ENCODE measurements around the gene NPIPA1.
A peak's percentile ranks its signal among the peaks of the same experiment; 100 is the strongest.
"Not testable (repeated sequence)": the region's sequence is repeated elsewhere in the genome, so short reads cannot be mapped to it uniquely, and the experiment has no call there.

Gene NPIPA1

DNA sequence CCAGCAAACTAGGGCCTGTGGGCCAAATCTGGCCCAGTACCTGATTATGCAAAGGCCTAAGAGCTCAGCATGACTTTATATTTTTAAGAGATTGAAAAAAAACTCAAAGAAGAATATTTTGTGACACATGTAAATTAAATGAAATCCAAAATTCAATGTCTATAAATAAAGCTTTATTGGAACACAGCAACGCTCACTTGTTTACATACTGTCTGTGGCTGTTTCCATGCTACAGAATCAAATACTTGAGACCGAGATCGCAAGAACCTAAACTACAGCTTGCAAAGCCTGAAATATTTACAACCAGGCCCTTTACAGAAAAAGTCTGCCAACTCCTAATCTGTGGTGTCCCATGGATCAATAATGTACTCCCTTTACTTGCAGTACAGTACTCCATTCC, 32.6 kb downstream of the NPIPA1 start:
- DNase-seq (ENCODE audit: low spot score); H3K36me3 ChIP-seq (replicated peaks in 1 of 2; ENCODE audit: control insufficient read depth in 2 of 2, insufficient read depth in 2 of 2, low read length in 2 of 2); H2BK12ac ChIP-seq (ENCODE audit: low read length); H3K4me1 ChIP-seq (ENCODE audit: control insufficient read depth in 2 of 2, insufficient read depth in 1 of 2, low read depth in 1 of 2, low read length in 2 of 2); H3K4me2 ChIP-seq (ENCODE audit: insufficient read depth, low read length, poor library complexity, severe bottlenecking); H3K18ac ChIP-seq (ENCODE audit: low read length); H2AK5ac ChIP-seq (ENCODE audit: low read depth, low read length); H3K4me3 ChIP-seq (ENCODE audit: low read length in 2 of 2); H3K9me3 ChIP-seq (replicated peaks in 1 of 2; ENCODE audit: control insufficient read depth in 2 of 2, insufficient read depth in 1 of 2, low read depth in 1 of 2, low read length in 2 of 2); H2AFZ ChIP-seq (ENCODE audit: low read length); H2BK120ac ChIP-seq (ENCODE audit: low read depth, low read length); H2BK5ac ChIP-seq (ENCODE audit: low read length); H3K23ac ChIP-seq (ENCODE audit: low read depth, low read length, poor library complexity); H3K79me1 ChIP-seq (ENCODE audit: low read depth, low read length); H3K14ac ChIP-seq (ENCODE audit: low read length); H2BK15ac ChIP-seq (ENCODE audit: low read length); H3K27me3 ChIP-seq (ENCODE audit: control insufficient read depth in 3 of 3, insufficient read depth in 3 of 3, low read depth in 1 of 3, low read length in 3 of 3); H4K91ac ChIP-seq (ENCODE audit: low read depth, low read length, poor library complexity); H3K4ac ChIP-seq (ENCODE audit: low read length); H3K27ac ChIP-seq (replicated peaks; ENCODE audit: low read length); H3K9ac ChIP-seq (ENCODE audit: low read depth, low read length, poor library complexity); H4K8ac ChIP-seq (ENCODE audit: low read depth, low read length): not testable (repeated sequence)
- no CpG with 5 or more reads among the region's 3 CpGs for WGBS, 2 donors (ENCODE audit: extremely low coverage in 2 of 2, insufficient read length in 2 of 2, insufficient replicate concordance in 1 of 2)

DNA sequence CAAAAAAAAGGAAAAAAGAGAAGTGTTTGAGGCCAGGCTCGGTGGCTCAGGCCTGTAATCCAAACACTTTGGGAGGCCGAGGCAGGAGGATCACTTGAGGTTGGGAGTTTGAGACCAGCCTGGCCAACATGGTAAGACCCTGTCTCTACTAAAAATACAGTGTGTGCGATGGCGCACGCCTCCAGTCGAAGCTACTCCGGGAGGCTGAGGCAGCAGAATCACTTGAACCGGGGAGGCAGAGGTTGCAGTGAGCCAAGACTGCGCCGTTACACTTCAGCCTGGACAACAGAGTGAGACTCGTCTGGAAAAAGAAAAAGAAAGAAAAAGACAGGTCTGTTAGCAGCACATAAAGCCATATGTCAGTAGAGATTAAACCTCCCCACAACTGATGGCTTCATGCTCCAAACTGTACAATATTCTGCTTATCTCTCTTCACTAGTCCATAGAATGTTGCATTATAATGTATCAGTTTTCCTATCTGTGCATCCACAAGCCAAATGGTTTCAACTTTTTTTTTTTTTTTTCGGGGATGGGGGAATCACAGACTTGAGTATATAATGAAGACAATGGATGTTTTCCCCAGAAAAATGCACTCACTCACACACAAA, 34.5 kb downstream of the NPIPA1 start:
- H2AK5ac ChIP-seq (ENCODE audit: low read depth, low read length); H3K79me1 ChIP-seq (ENCODE audit: low read depth, low read length); H3K4me1 ChIP-seq (ENCODE audit: control insufficient read depth in 2 of 2, insufficient read depth in 1 of 2, low read depth in 1 of 2, low read length in 2 of 2); H3K4me2 ChIP-seq (ENCODE audit: insufficient read depth, low read length, poor library complexity, severe bottlenecking); H4K91ac ChIP-seq (ENCODE audit: low read depth, low read length, poor library complexity); H3K9ac ChIP-seq (ENCODE audit: low read depth, low read length, poor library complexity); H3K23ac ChIP-seq (ENCODE audit: low read depth, low read length, poor library complexity); H2BK12ac ChIP-seq (ENCODE audit: low read length); H3K36me3 ChIP-seq (replicated peaks in 1 of 2; ENCODE audit: control insufficient read depth in 2 of 2, insufficient read depth in 2 of 2, low read length in 2 of 2); H2AFZ ChIP-seq (ENCODE audit: low read length); H3K9me3 ChIP-seq (replicated peaks in 1 of 2; ENCODE audit: control insufficient read depth in 2 of 2, insufficient read depth in 1 of 2, low read depth in 1 of 2, low read length in 2 of 2); H3K27me3 ChIP-seq (ENCODE audit: control insufficient read depth in 3 of 3, insufficient read depth in 3 of 3, low read depth in 1 of 3, low read length in 3 of 3); H3K18ac ChIP-seq (ENCODE audit: low read length); H4K8ac ChIP-seq (ENCODE audit: low read depth, low read length); H3K4ac ChIP-seq (ENCODE audit: low read length); H3K27ac ChIP-seq (replicated peaks; ENCODE audit: low read length); H2BK5ac ChIP-seq (ENCODE audit: low read length); H2BK120ac ChIP-seq (ENCODE audit: low read depth, low read length); H3K14ac ChIP-seq (ENCODE audit: low read length); H2BK15ac ChIP-seq (ENCODE audit: low read length); DNase-seq (ENCODE audit: low spot score): not testable (repeated sequence)
- no CpG with 5 or more reads among the region's 12 CpGs for WGBS, 2 donors (ENCODE audit: extremely low coverage in 2 of 2, insufficient read length in 2 of 2, insufficient replicate concordance in 1 of 2)
- peak overlapping the region in 1 of 2 donors; percentile 62 for H3K4me3 ChIP-seq (ENCODE audit: low read length in 2 of 2)

DNA sequence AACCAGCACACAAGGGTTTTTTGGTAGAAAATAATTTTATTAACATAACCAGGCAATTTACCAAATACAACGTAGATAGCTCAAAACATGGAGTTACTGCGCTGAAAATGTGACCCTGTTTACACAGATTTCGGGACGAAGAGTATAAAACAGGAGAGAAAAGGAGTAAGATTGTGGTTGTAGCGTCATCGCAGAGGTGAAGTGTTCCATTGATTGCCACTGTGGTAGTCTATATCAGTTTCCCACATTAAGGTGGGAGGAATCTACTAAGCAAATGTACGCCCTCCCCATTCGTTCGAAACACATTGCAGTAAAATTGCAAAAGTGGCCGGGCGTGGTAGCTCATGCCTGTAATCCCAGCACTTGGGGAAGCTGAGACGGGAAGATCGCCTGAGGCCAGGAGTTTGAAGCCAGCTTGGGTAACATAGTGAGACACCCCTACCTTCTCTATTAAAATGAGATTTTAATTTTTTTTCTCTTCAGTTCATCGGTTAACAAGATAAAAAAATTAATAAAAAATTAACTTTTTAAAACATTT, 36.6 kb downstream of the NPIPA1 start:
- H2BK5ac ChIP-seq (ENCODE audit: low read length); H3K23ac ChIP-seq (ENCODE audit: low read depth, low read length, poor library complexity): not testable (repeated sequence)

DNA sequence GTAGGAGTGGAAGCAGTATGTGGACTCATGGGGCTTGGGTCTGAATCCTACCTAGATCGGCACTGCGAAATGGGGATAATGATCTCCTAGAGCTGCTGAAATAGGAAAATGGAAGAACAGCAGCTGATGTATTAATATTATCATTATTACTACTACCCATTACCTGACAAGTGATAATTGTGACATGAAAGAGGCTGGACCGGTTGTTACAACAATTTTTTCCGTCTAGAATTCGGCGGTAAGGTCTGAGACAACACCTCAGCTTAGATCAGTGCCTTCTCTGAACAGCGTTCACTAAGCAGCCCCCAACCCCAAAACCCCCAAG, 37.0 kb downstream of the NPIPA1 start:
- not testable (repeated sequence) for H2BK120ac ChIP-seq (ENCODE audit: low read depth, low read length); H2AK5ac ChIP-seq (ENCODE audit: low read depth, low read length); H2BK12ac ChIP-seq (ENCODE audit: low read length); H3K23ac ChIP-seq (ENCODE audit: low read depth, low read length, poor library complexity); H3K36me3 ChIP-seq (replicated peaks in 1 of 2; ENCODE audit: control insufficient read depth in 2 of 2, insufficient read depth in 2 of 2, low read length in 2 of 2); H2BK5ac ChIP-seq (ENCODE audit: low read length); H3K14ac ChIP-seq (ENCODE audit: low read length); H4K91ac ChIP-seq (ENCODE audit: low read depth, low read length, poor library complexity); H3K79me1 ChIP-seq (ENCODE audit: low read depth, low read length); H3K27ac ChIP-seq (replicated peaks; ENCODE audit: low read length); H3K18ac ChIP-seq (ENCODE audit: low read length); H3K27me3 ChIP-seq (ENCODE audit: control insufficient read depth in 3 of 3, insufficient read depth in 3 of 3, low read depth in 1 of 3, low read length in 3 of 3); H2BK15ac ChIP-seq (ENCODE audit: low read length); H3K4me1 ChIP-seq (ENCODE audit: control insufficient read depth in 2 of 2, insufficient read depth in 1 of 2, low read depth in 1 of 2, low read length in 2 of 2); H3K4ac ChIP-seq (ENCODE audit: low read length); H3K9me3 ChIP-seq (replicated peaks in 1 of 2; ENCODE audit: control insufficient read depth in 2 of 2, insufficient read depth in 1 of 2, low read depth in 1 of 2, low read length in 2 of 2); H4K8ac ChIP-seq (ENCODE audit: low read depth, low read length)
- Histone ChIP-seq H2AFZ (ENCODE audit: low read length) (peak overlapping the region; percentile 100), H3K4me2 (ENCODE audit: insufficient read depth, low read length, poor library complexity, severe bottlenecking) (peak overlapping the region; percentile 78), H3K9ac (ENCODE audit: low read depth, low read length, poor library complexity) (peak overlapping the region; percentile 7), H3K4me3 (ENCODE audit: low read length in 2 of 2) (peak overlapping the region; percentile 75 to 81)
- WGBS, 2 donors (ENCODE audit: extremely low coverage in 2 of 2, insufficient read length in 2 of 2, insufficient replicate concordance in 1 of 2): no CpG with 5 or more reads among the region's 7 CpGs
- DNase-seq (ENCODE audit: low spot score): peak; percentile 71

More for the DNA sequence above, 36.6 kb downstream of the NPIPA1 start:
- H3K36me3 ChIP-seq (replicated peaks in 1 of 2; ENCODE audit: control insufficient read depth in 2 of 2, insufficient read depth in 2 of 2, low read length in 2 of 2); H4K8ac ChIP-seq (ENCODE audit: low read depth, low read length); H2BK120ac ChIP-seq (ENCODE audit: low read depth, low read length); H3K9me3 ChIP-seq (replicated peaks in 1 of 2; ENCODE audit: control insufficient read depth in 2 of 2, insufficient read depth in 1 of 2, low read depth in 1 of 2, low read length in 2 of 2); H3K79me1 ChIP-seq (ENCODE audit: low read depth, low read length); H3K4me1 ChIP-seq (ENCODE audit: control insufficient read depth in 2 of 2, insufficient read depth in 1 of 2, low read depth in 1 of 2, low read length in 2 of 2); H3K14ac ChIP-seq (ENCODE audit: low read length); H4K91ac ChIP-seq (ENCODE audit: low read depth, low read length, poor library complexity); H2BK15ac ChIP-seq (ENCODE audit: low read length); H3K4ac ChIP-seq (ENCODE audit: low read length); H2AK5ac ChIP-seq (ENCODE audit: low read depth, low read length); H3K9ac ChIP-seq (ENCODE audit: low read depth, low read length, poor library complexity); H2BK12ac ChIP-seq (ENCODE audit: low read length); H3K27ac ChIP-seq (replicated peaks; ENCODE audit: low read length); H3K27me3 ChIP-seq (ENCODE audit: control insufficient read depth in 3 of 3, insufficient read depth in 3 of 3, low read depth in 1 of 3, low read length in 3 of 3); H3K18ac ChIP-seq (ENCODE audit: low read length); DNase-seq (ENCODE audit: low spot score): not testable (repeated sequence)
- Histone ChIP-seq H3K4me3 (ENCODE audit: low read length in 2 of 2) (peak overlapping the region in 1 of 2 donors; percentile 81), H2AFZ (ENCODE audit: low read length) (peak overlapping the region; percentile 100), H3K4me2 (ENCODE audit: insufficient read depth, low read length, poor library complexity, severe bottlenecking) (peak overlapping the region; percentile 78)
- no CpG with 5 or more reads among the region's 14 CpGs for WGBS, 2 donors (ENCODE audit: extremely low coverage in 2 of 2, insufficient read length in 2 of 2, insufficient replicate concordance in 1 of 2)
